OCI-LY7 (cell line): ENCODE results near the gene PIGO.

Experiments used
- EZH2phosphoT487 ChIP-seq: fragments of 200-600 bp; sonication (generic); IDR thresholded peaks from 2 replicates; pipeline ENCODE4 v1.6.1; 2018; ENCODE audit warnings: low read depth, borderline replicate concordance, mild to moderate bottlenecking, mixed run types, antibody characterized with exemption, low read length, moderate library complexity, mixed read lengths
- TF ChIP-seq, protein P1 (sequence below): fragments of 200-600 bp; sonication (generic); conservative IDR thresholded peaks from 2 replicates; pipeline ENCODE4 v1.5.1; 2014; ENCODE audit warnings: mild to moderate bottlenecking, antibody characterized with exemption, low read length, moderate library complexity, mixed read lengths

DNA sequence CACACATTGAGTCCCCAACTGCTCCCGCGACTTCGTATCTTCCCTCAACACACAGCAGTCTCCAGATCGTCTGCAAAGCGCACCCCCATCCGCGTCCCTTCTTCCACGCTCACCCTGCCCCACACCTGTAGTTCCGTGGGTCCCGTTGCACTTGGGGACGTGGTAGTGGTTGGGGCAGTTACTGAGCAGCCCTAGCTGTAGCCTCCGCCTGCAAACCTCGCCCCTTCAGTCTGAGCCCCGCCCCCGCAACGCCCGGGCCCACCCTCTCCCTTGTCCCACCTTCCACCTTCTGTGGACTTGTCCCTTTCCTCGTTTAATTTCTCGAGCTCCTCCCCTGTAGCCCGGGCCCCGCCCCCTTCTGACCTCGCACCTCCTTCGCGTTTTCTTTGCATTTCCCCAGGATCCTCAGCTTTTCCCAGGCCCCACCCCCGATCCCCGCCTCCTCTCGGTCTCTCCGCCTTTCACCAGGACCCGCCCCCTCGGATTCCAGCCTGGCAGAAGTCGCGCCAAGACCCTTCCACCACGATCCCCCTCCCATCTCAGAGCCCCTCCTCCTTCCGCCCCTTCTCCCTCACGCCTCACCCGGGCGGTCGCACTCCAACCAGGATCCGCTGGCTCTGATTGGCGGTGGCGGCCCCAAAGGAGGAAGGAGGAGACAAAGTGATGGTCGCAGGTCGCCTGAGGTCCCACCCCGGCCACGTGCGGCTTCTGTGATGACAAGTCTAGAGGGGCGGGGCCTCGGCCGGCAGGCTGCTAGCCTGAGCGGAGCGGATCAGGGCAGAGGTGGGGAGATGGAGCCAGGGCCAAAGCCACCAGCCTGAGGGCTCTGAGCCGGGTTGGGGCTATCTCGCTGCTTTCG lies 19.5 kb upstream of the PIGO start, which contains the start of gene ATOSB:
- TF ChIP-seq, protein P1, sequence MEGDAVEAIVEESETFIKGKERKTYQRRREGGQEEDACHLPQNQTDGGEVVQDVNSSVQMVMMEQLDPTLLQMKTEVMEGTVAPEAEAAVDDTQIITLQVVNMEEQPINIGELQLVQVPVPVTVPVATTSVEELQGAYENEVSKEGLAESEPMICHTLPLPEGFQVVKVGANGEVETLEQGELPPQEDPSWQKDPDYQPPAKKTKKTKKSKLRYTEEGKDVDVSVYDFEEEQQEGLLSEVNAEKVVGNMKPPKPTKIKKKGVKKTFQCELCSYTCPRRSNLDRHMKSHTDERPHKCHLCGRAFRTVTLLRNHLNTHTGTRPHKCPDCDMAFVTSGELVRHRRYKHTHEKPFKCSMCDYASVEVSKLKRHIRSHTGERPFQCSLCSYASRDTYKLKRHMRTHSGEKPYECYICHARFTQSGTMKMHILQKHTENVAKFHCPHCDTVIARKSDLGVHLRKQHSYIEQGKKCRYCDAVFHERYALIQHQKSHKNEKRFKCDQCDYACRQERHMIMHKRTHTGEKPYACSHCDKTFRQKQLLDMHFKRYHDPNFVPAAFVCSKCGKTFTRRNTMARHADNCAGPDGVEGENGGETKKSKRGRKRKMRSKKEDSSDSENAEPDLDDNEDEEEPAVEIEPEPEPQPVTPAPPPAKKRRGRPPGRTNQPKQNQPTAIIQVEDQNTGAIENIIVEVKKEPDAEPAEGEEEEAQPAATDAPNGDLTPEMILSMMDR: no peak
- TF ChIP-seq EZH2phosphoT487: no peak
